ENCODE data around the gene PPRC1.

PPRC1 gene, protein sequence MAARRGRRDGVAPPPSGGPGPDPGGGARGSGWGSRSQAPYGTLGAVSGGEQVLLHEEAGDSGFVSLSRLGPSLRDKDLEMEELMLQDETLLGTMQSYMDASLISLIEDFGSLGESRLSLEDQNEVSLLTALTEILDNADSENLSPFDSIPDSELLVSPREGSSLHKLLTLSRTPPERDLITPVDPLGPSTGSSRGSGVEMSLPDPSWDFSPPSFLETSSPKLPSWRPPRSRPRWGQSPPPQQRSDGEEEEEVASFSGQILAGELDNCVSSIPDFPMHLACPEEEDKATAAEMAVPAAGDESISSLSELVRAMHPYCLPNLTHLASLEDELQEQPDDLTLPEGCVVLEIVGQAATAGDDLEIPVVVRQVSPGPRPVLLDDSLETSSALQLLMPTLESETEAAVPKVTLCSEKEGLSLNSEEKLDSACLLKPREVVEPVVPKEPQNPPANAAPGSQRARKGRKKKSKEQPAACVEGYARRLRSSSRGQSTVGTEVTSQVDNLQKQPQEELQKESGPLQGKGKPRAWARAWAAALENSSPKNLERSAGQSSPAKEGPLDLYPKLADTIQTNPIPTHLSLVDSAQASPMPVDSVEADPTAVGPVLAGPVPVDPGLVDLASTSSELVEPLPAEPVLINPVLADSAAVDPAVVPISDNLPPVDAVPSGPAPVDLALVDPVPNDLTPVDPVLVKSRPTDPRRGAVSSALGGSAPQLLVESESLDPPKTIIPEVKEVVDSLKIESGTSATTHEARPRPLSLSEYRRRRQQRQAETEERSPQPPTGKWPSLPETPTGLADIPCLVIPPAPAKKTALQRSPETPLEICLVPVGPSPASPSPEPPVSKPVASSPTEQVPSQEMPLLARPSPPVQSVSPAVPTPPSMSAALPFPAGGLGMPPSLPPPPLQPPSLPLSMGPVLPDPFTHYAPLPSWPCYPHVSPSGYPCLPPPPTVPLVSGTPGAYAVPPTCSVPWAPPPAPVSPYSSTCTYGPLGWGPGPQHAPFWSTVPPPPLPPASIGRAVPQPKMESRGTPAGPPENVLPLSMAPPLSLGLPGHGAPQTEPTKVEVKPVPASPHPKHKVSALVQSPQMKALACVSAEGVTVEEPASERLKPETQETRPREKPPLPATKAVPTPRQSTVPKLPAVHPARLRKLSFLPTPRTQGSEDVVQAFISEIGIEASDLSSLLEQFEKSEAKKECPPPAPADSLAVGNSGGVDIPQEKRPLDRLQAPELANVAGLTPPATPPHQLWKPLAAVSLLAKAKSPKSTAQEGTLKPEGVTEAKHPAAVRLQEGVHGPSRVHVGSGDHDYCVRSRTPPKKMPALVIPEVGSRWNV (N-terminal part only)

DNA sequence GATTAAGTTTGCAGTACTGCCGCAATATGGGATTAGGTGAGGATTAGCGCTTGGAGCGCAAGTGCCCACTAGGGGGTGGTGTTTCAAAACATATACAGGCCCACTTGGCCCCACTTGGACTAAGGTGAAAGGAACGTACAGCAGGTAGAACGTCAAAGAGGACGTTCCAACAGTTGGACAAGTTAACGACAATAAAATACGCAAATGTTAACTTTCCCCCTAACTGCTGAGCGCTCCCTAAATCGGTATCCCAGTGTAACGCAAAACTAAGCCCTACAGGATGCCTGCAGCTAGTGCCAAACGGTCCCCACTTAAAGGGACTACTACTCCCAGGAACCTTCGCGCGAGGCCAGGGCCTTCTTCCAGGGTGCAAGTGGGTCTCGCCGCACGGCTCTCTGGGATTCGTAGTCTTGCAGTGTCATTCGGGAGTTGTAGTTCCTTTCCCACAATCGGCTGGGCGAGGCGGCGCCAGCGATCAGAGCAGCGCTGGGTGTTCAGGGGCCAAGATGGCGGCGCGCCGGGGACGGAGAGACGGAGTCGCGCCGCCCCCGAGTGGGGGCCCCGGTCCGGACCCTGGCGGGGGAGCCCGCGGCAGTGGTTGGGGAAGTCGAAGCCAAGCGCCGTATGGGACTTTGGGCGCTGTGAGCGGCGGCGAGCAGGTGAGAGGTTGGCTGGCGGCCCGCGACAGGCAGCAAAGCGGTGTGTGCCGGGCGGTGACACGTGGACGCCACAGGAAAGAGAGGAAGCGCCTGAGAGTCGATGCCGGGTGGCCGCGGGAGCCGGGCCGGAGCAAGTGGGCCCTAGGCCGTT, at the start of gene PPRC1:
TSS of gene PPRC1 (plus strand) at position 478 of the 810 bp plus-strand sequence. CDS start at position 507, 29 bp downstream.
- Histone ChIP-seq H3K9me3 (no peaks in the 10 kb centered on the region), H3K4me3 (peak within 1 kb of the TSS; percentile 99), H3K36me3 (replicated peaks) (peaks cover 28% of the 10 kb centered on the region), H3K27me3 (ENCODE audit: low read depth) (no peaks in the 10 kb centered on the region), H3K4me1 (peaks cover 40% of the 10 kb centered on the region)
- in situ Hi-C loops (cut with MboI; ENCODE audit: low sequenced_read_pairs) = no loop called here
- DNase-seq (ENCODE audit: low spot score in 2 of 2) = peak; percentile 99

- no peak for DNase-seq (ENCODE audit: low spot score in 2 of 2)
- Histone ChIP-seq H3K4me3 (no peak overlapping the region), H3K9me3 (no peaks in the 10 kb centered on the region), H3K27me3 (ENCODE audit: low read depth) (no peaks in the 10 kb centered on the region), H3K4me1 (no peaks in the 10 kb centered on the region), H3K36me3 (replicated peaks) (no peaks in the 10 kb centered on the region)
- in situ Hi-C loops (cut with MboI; ENCODE audit: low sequenced_read_pairs) = no loop called here
Observed at GRCh38 chr10:102083541-102083940, 49.3 kb upstream of the PPRC1 start.

GRCh38 chr10:102085336-102085735, 47.5 kb upstream of the PPRC1 start:
- DNase-seq (ENCODE audit: low spot score in 2 of 2) = no peak
- Histone ChIP-seq H3K36me3 (replicated peaks) (no peaks in the 10 kb centered on the region), H3K4me1 (no peaks in the 10 kb centered on the region), H3K9me3 (no peaks in the 10 kb centered on the region), H3K4me3 (no peak overlapping the region), H3K27me3 (ENCODE audit: low read depth) (no peaks in the 10 kb centered on the region)
- in situ Hi-C loops (cut with MboI; ENCODE audit: low sequenced_read_pairs) = no loop called here

GRCh38 chr10:102086196-102086595, 46.6 kb upstream of the PPRC1 start:
- H3K27me3 ChIP-seq (ENCODE audit: low read depth) = no peaks in the 10 kb centered on the region
- DNase-seq (ENCODE audit: low spot score in 2 of 2) = no peak
- H3K4me3 ChIP-seq = no peak overlapping the region
- no peaks in the 10 kb centered on the region for H3K4me1 ChIP-seq
- no peaks in the 10 kb centered on the region for H3K9me3 ChIP-seq
- in situ Hi-C loops (cut with MboI; ENCODE audit: low sequenced_read_pairs) = no loop called here
- no peaks in the 10 kb centered on the region for H3K36me3 ChIP-seq (replicated peaks)

GRCh38 chr10:102090772-102091171, 42.1 kb upstream of the PPRC1 start:
- Histone ChIP-seq H3K27me3 (ENCODE audit: low read depth) (no peaks in the 10 kb centered on the region), H3K36me3 (replicated peaks) (no peaks in the 10 kb centered on the region), H3K9me3 (no peaks in the 10 kb centered on the region), H3K4me1 (no peaks in the 10 kb centered on the region), H3K4me3 (no peak overlapping the region)
- in situ Hi-C loops (cut with MboI; ENCODE audit: low sequenced_read_pairs) = no loop called here
- no peak for DNase-seq (ENCODE audit: low spot score in 2 of 2)

GRCh38 chr10:102096449-102096848, 36.4 kb upstream of the PPRC1 start:
- Histone ChIP-seq H3K9me3 (no peaks in the 10 kb centered on the region), H3K27me3 (ENCODE audit: low read depth) (no peaks in the 10 kb centered on the region), H3K4me3 (no peak overlapping the region), H3K36me3 (replicated peaks) (no peaks in the 10 kb centered on the region; the same call in 1 of the 2 replicates), H3K4me1 (no peaks in the 10 kb centered on the region)
- DNase-seq (ENCODE audit: low spot score in 2 of 2) = no peak
- in situ Hi-C loops (cut with MboI; ENCODE audit: low sequenced_read_pairs) = no loop called here

DNA sequence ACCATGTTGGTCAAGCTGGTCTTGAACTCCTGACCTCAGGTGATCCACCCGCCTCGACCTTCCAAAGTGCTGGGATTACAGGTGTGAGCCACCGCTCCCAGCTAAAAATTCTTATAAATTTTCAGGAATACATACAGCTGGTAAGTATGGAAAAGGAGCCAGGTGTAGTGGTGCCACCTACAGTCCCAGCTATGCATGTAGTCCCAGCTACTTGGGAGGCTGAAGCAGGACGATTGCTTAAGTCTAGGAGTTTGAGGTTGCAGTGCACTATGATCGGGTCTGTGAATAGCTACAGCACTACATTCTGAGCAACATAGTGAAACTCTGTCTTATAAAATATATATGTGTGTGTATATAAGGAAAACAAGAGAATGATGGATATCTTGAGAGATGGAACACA, 31.7 kb upstream of the PPRC1 start:
- Histone ChIP-seq H3K4me3 (no peak overlapping the region), H3K36me3 (replicated peaks) (no peaks in the 10 kb centered on the region; the same call in 1 of the 2 replicates), H3K27me3 (ENCODE audit: low read depth) (no peaks in the 10 kb centered on the region), H3K9me3 (no peaks in the 10 kb centered on the region), H3K4me1 (no peaks in the 10 kb centered on the region)
- no peak for DNase-seq (ENCODE audit: low spot score in 2 of 2)
- in situ Hi-C loops (cut with MboI; ENCODE audit: low sequenced_read_pairs) = no loop called here

DNA sequence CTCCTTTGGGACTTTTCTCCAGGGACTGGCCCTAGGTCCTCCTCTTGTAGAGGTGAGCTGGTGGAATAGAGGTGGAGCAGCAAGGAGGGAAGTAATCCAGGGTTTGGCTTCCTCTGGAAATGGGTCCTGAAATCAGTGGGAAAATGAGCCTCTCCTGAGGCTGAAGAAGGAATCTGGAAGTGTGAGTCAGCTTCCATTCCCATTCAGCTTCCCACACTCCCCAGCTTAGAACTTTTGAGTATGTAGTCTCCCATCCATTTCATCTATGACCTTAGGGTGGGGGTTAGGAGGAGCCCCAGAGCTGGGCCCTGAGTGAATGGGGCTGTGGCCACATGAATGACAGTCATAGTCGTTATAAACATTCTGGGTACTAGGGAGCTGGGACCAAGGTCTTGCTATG, 30.4 kb upstream of the PPRC1 start:
- in situ Hi-C loops (cut with MboI; ENCODE audit: low sequenced_read_pairs) = no loop called here
- DNase-seq (ENCODE audit: low spot score in 2 of 2) = no peak
- Histone ChIP-seq H3K9me3 (no peaks in the 10 kb centered on the region), H3K36me3 (replicated peaks) (peaks cover 6% of the 10 kb centered on the region), H3K27me3 (ENCODE audit: low read depth) (no peaks in the 10 kb centered on the region), H3K4me1 (no peaks in the 10 kb centered on the region), H3K4me3 (no peak overlapping the region)

DNA sequence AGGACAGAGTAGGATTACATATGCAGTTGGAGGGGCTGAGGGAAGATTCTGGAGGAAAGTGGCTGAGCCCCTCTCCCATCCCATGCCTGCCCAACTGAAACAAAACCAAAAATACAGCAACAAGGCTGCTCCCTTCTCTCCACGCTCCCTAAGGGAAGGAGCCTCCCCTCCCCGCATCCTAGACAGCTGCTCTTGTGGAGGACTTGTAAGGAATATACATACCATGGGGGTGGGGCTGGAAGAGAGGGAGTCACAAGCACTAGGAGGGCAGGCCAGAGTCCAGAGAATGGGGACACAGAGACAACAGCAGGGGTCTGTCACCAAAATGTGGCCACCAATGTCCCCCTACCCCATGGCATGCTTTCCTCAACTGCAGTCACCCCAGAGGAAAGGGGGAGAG, 25.8 kb upstream of the PPRC1 start:
- peaks cover 49% of the 10 kb centered on the region for H3K36me3 ChIP-seq (replicated peaks)
- no peak overlapping the region for H3K4me3 ChIP-seq
- no peaks in the 10 kb centered on the region for H3K9me3 ChIP-seq
- H3K4me1 ChIP-seq = no peaks in the 10 kb centered on the region
- in situ Hi-C loops (cut with MboI; ENCODE audit: low sequenced_read_pairs) = no loop called here
- DNase-seq (ENCODE audit: low spot score in 2 of 2) = no peak
- H3K27me3 ChIP-seq (ENCODE audit: low read depth) = no peaks in the 10 kb centered on the region

DNA sequence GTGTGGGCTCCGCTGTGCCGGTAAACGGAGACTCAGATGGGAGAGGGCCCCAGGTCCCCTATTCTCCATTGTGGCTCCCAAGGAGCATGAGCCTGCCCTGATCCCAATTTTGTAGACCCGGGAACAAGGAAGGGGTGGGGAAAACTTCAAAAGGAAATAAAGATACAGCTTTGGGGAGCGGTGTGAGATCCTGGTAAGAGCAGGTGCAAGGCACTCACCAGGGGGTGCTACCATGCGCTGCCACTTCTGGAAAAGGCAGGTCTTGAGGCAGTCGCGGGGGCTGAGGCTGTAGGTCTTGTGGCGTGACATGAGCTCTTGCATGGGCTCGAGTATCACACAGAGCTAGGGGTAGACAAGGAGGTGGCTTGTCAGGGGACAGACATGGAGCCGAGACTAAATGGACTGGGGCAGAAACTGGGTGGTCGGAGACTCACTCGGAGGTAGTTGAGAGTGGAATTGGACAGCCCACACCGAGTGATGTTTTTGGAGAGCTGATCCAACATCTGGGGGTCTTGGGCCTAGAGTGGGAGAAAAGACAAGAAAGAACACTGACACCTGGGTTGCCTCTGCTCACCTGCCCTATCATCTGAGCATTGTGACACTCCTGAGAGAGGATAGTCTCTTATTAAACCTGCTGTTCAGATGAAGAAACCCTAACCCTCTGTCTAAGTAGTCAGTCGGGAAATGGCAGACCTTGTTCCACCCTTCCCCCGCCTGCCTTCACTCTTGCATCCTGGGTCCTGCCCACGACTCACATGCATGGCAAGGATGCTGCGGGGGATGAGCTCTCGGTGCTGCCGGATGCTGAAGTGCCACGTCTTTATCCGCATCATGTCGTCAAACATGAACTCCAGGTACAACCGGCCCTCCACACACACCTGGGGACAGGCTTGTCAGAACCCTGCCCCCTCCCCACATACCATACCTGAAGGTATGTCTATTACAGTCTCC, 23.4 kb upstream of the PPRC1 start:
- Histone ChIP-seq H3K4me3 (no peak overlapping the region), H3K36me3 (replicated peaks) (peaks cover 49% of the 10 kb centered on the region), H3K27me3 (ENCODE audit: low read depth) (no peaks in the 10 kb centered on the region), H3K9me3 (no peaks in the 10 kb centered on the region), H3K4me1 (peaks cover 12% of the 10 kb centered on the region)
- DNase-seq (ENCODE audit: low spot score in 2 of 2) = no peak
- in situ Hi-C loops (cut with MboI; ENCODE audit: low sequenced_read_pairs) = no loop called here

GRCh38 chr10:102111276-102111675, 21.6 kb upstream of the PPRC1 start:
- Histone ChIP-seq H3K9me3 (no peaks in the 10 kb centered on the region), H3K4me1 (peaks cover 23% of the 10 kb centered on the region), H3K36me3 (replicated peaks) (peaks cover 49% of the 10 kb centered on the region), H3K4me3 (no peak overlapping the region), H3K27me3 (ENCODE audit: low read depth) (no peaks in the 10 kb centered on the region)
- DNase-seq (ENCODE audit: low spot score in 2 of 2) = no peak
- in situ Hi-C loops (cut with MboI; ENCODE audit: low sequenced_read_pairs) = no loop called here

DNA sequence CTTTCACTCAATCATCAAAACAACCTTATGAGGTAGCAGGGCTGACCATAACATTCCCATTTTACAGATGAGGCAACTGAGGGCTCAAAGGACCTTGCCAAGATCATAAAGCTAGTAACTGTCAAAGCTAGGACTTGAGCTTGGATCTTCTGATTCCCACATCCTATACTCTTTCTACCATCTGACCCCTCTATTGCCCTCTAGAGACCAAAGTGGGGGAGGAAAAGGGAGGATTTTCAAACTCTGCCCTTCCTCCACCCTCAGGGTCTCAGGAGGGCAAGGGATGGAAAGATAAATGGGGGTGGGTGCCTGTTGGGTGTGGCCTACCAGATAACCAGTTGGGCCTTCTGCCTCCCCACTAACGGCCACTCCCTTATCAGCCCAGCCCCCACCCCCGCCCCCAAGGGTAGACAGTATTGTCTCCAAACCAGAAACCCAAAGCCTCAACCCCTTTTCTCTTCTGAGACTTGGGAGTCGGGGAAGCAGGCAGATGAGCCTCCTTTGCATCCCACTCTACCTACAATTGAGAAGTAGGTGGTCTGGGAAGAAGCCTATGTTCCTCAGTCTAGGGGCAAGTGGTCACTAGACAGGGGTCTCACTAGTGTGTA, 20.5 kb upstream of the PPRC1 start:
- in situ Hi-C loops (cut with MboI; ENCODE audit: low sequenced_read_pairs) = no loop called here
- Histone ChIP-seq H3K9me3 (no peaks in the 10 kb centered on the region), H3K36me3 (replicated peaks) (peaks cover 43% of the 10 kb centered on the region), H3K4me1 (peaks cover 29% of the 10 kb centered on the region), H3K27me3 (ENCODE audit: low read depth) (no peaks in the 10 kb centered on the region), H3K4me3 (no peak overlapping the region)
- peak in 1 of 2 experiments; percentile 16 for DNase-seq (ENCODE audit: low spot score in 2 of 2)

Data from HAP-1 (cell line).